H1 (cell line): ENCODE results near the gene TCAP. TPM values are rescaled to one million over a fixed set of nuclear protein-coding genes. Genes with fewer than 3 reads are reported as not detected.

Experiments used
- EP300 ChIP-seq, 2 experiments: IDR thresholded peaks; 1 replicate in 1 of 2; 2 replicates in 1 of 2; pipeline ENCODE4 v1.6.1; 2011 to 2012; ENCODE audit warnings: low read depth in 2 of 2, low read length in 2 of 2, mild to moderate bottlenecking in 2 of 2, borderline replicate concordance in 1 of 2, inconsistent platforms in 1 of 2, moderate library complexity in 1 of 2
- RXRA ChIP-seq: IDR thresholded peaks from 2 replicates; pipeline ENCODE4 v1.6.1; 2011; ENCODE audit warnings: low read depth, mild to moderate bottlenecking, low read length, moderate library complexity; ENCODE audit not compliant: insufficient read depth
- polyA plus RNA-seq, 7 experiments: library from polyadenylated mRNA; depleted of rRNA in 3 of 7; stranded (reverse) in 5 of 7; unstranded in 2 of 7; fragments of >200 nt in 5 of 7; fragments of 200-250 nt in 2 of 7; gene quantifications; 1 replicate in 5 of 7; 2 replicates in 1 of 7; 4 replicates in 1 of 7; pipeline versions ENCODE4 v1.2.1 to v1.2.3, GENCODE V29; 2011 to 2013; ENCODE audit warnings: missing spikeins in 2 of 7, mixed read lengths in 2 of 7
- total RNA-seq: library from RNA; stranded (reverse); fragmentation: NEBNext Ultra II Directional; extraction: Animal tissue kit (Norgen Biotek cat#: 25700); gene quantifications from 2 replicates; pipeline ENCODE4 v1.2.1, GENCODE V29; 2021

TCAP gene
- total and polyA plus RNA-seq, 2 of the 8 experiments (the other 6 are each of a cell fraction or from before 2014, with no cell fraction given): 0.82 to 1.4 TPM

DNA sequence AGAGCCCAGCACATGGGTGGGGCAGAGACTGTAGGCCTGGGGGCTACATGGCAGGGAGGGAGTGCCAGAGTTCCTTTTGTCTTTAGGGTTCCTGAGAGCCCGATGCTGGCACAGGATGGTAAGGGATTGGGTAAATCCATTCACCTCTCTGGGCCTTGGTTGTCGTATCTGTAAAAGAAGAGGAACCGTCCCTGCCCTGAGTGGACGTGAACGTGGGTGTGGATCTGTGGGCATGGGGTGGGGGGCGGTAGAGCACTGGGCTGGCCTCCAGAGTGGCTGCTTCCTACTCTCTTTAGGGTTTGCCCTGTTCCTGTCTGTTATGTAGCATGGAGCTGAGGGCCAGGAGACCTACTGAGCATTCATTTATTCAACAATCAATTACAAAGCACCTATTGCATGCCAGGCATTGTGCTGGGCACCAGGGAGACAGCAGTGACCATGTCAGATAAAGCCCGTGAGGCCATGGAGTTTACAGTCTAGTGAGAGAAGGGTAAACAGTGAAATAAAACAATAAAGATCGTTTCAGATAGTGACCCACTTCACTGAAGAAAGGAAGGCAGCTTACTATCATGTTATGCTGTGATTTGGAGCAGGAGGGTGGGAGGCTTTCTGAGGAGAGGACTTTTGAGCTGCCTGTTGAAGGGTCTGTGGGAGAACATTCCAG is 13.1 kb upstream of the TCAP start (continued):
- TF ChIP-seq EP300 (IDR thresholded peaks at IDR 0.05; ENCODE audit: borderline replicate concordance in 1 of 2, low read depth in 2 of 2, low read length in 2 of 2) (no peak), RXRA (no peak)
